ENCODE measurements around the gene KCNH3. TPM values are rescaled to one million over a fixed set of nuclear protein-coding genes. Genes with fewer than 3 reads are reported as not detected.

KCNH3 gene
- total and polyA plus RNA-seq, 10 of the 15 experiments (the other 5 are each of a cell fraction or from before 2014, with no cell fraction given): 0.03 to 0.45 (median 0.08) TPM; not detected in 5

DNA sequence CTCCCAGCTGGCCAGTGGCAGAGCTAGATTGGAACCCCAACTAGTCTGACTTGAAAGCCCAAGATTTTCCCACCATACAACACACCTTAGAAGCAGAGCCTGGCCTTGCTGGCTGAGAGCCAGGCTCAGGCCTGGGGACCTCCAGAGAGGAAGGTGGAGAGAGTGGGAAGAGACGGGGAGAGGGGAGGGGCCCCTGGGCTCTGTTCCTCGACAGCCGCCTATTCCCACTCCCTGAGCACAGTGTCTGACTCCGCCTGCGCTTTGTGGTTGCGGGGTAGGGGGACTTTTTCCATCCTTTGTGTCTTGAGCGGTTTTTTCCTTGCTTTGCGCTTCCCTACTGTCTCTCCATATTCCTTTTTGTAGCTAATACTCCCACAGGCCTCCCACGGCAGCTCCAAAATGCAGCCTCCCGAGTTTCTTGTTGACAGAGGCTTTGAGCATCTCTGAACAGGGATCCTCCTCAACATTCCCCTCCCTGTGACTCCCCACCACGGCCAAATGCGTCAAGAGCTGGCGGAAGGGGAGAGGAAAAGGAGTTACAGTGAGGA lies 4.0 kb upstream of the KCNH3 start:
- Histone ChIP-seq H3K9me3 (replicated peaks; ENCODE audit: control insufficient read depth, insufficient read depth, low read length) (no peaks in the 10 kb centered on the region), H2AFZ (ENCODE audit: control insufficient read depth, low read depth, low read length) (no peak overlapping the region), H3K27me3 (replicated peaks in 1 of 2; ENCODE audit: control insufficient read depth in 2 of 2, insufficient read depth in 2 of 2, low read length in 1 of 2) (peaks cover 10 to 13% of the 10 kb centered on the region in 2 experiments), H3K79me2 (ENCODE audit: control insufficient read depth, insufficient read depth, low read length) (no peaks in the 10 kb centered on the region), H3K4me1 (ENCODE audit: control insufficient read depth, insufficient read depth, low read length) (peaks cover 14% of the 10 kb centered on the region), H3K36me3 (ENCODE audit: control insufficient read depth in 2 of 2, insufficient read depth in 2 of 2, low read length in 1 of 2) (no peaks in the 10 kb centered on the region), H3K27ac (ENCODE audit: control insufficient read depth, insufficient read depth) (no peak overlapping the region), H3K4me2 (ENCODE audit: control insufficient read depth, insufficient read depth) (no peak overlapping the region), H3K9ac (ENCODE audit: control insufficient read depth, insufficient read depth, low read length) (no peak overlapping the region), H4K20me1 (ENCODE audit: control insufficient read depth, insufficient read depth) (no peaks in the 10 kb centered on the region; the same call in 1 of the 2 replicates), H3K4me3 (no peak overlapping the region)
- RAD21 ChIA-PET (ENCODE audit: unreplicated experiment): interaction anchor here (1.7 kb wide), 1 partner anchor 20 kb away, joined by 6 read pairs; no protein-coding TSS in a partner anchor
- DNase-seq (ENCODE audit: low read depth, low spot score): no peak
- ATAC-seq: no peak
- 90% methylated on average over 13 of the region's 13 CpGs for WGBS (ENCODE audit: insufficient coverage, insufficient replicate concordance, low lambda C conversion rate, missing lambda C conversion rate)
- SMC1A ChIA-PET (ENCODE audit: uncharacterized antibody, unreplicated experiment): interaction anchor here (0.5 to 1.4 kb wide), 3 partner anchors 18 to 232 kb away, joined by 3 read pairs; partner anchors contain the start of gene FAM186B
- no TSS peak for BruUV-seq (replicated peaks)
- intact Hi-C loops (cut with micrococcal nuclease; ENCODE audit: unreplicated experiment) (no loop called here), in situ Hi-C loops (cut with MboI) (no loop called here)
- POLR2A ChIA-PET: no interaction called here
- FAIRE-seq: no peak
- CTCF ChIA-PET: interaction anchor here (1.1 to 2.9 kb wide), 2 partner anchors 20 to 176 kb away, joined by 4 to 10 read pairs; no protein-coding TSS in a partner anchor
- TF ChIP-seq FOXK2 (IDR thresholded peaks at IDR 0.05) (no peak), HCFC1 (IDR thresholded peaks at IDR 0.05; ENCODE audit: low read length) (no peak), TARDBP (IDR thresholded peaks at IDR 0.05; ENCODE audit: borderline replicate concordance) (no peak), ZNF217 (IDR thresholded peaks at IDR 0.05) (no peak), SMC3 (IDR thresholded peaks at IDR 0.05; ENCODE audit: borderline replicate concordance, low read length) (no peak), BACH1 (IDR thresholded peaks at IDR 0.05; ENCODE audit: borderline replicate concordance) (no peak), SIN3A (IDR thresholded peaks at IDR 0.05; ENCODE audit: low read depth, low read length) (no peak)
- TF ChIP-seq, protein P1, sequence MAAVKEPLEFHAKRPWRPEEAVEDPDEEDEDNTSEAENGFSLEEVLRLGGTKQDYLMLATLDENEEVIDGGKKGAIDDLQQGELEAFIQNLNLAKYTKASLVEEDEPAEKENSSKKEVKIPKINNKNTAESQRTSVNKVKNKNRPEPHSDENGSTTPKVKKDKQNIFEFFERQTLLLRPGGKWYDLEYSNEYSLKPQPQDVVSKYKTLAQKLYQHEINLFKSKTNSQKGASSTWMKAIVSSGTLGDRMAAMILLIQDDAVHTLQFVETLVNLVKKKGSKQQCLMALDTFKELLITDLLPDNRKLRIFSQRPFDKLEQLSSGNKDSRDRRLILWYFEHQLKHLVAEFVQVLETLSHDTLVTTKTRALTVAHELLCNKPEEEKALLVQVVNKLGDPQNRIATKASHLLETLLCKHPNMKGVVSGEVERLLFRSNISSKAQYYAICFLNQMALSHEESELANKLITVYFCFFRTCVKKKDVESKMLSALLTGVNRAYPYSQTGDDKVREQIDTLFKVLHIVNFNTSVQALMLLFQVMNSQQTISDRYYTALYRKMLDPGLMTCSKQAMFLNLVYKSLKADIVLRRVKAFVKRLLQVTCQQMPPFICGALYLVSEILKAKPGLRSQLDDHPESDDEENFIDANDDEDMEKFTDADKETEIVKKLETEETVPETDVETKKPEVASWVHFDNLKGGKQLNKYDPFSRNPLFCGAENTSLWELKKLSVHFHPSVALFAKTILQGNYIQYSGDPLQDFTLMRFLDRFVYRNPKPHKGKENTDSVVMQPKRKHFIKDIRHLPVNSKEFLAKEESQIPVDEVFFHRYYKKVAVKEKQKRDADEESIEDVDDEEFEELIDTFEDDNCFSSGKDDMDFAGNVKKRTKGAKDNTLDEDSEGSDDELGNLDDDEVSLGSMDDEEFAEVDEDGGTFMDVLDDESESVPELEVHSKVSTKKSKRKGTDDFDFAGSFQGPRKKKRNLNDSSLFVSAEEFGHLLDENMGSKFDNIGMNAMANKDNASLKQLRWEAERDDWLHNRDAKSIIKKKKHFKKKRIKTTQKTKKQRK (IDR thresholded peaks at IDR 0.05; ENCODE audit: low read depth, low read length): no peak
- TF ChIP-seq, protein P2, sequence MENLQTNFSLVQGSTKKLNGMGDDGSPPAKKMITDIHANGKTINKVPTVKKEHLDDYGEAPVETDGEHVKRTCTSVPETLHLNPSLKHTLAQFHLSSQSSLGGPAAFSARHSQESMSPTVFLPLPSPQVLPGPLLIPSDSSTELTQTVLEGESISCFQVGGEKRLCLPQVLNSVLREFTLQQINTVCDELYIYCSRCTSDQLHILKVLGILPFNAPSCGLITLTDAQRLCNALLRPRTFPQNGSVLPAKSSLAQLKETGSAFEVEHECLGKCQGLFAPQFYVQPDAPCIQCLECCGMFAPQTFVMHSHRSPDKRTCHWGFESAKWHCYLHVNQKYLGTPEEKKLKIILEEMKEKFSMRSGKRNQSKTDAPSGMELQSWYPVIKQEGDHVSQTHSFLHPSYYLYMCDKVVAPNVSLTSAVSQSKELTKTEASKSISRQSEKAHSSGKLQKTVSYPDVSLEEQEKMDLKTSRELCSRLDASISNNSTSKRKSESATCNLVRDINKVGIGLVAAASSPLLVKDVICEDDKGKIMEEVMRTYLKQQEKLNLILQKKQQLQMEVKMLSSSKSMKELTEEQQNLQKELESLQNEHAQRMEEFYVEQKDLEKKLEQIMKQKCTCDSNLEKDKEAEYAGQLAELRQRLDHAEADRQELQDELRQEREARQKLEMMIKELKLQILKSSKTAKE (IDR thresholded peaks at IDR 0.05; ENCODE audit: low read depth, poor library complexity, severe bottlenecking): no peak
- TF ChIP-seq, protein P3, sequence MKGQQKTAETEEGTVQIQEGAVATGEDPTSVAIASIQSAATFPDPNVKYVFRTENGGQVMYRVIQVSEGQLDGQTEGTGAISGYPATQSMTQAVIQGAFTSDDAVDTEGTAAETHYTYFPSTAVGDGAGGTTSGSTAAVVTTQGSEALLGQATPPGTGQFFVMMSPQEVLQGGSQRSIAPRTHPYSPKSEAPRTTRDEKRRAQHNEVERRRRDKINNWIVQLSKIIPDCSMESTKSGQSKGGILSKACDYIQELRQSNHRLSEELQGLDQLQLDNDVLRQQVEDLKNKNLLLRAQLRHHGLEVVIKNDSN (IDR thresholded peaks at IDR 0.05; ENCODE audit: borderline replicate concordance, extremely low read length, insufficient read depth, low read depth, low read length): no peak
- TF ChIP-seq, protein P4, sequence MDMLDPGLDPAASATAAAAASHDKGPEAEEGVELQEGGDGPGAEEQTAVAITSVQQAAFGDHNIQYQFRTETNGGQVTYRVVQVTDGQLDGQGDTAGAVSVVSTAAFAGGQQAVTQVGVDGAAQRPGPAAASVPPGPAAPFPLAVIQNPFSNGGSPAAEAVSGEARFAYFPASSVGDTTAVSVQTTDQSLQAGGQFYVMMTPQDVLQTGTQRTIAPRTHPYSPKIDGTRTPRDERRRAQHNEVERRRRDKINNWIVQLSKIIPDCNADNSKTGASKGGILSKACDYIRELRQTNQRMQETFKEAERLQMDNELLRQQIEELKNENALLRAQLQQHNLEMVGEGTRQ (IDR thresholded peaks at IDR 0.05; ENCODE audit: borderline replicate concordance, low read depth, low read length): no peak
- TF ChIP-seq, protein P5, sequence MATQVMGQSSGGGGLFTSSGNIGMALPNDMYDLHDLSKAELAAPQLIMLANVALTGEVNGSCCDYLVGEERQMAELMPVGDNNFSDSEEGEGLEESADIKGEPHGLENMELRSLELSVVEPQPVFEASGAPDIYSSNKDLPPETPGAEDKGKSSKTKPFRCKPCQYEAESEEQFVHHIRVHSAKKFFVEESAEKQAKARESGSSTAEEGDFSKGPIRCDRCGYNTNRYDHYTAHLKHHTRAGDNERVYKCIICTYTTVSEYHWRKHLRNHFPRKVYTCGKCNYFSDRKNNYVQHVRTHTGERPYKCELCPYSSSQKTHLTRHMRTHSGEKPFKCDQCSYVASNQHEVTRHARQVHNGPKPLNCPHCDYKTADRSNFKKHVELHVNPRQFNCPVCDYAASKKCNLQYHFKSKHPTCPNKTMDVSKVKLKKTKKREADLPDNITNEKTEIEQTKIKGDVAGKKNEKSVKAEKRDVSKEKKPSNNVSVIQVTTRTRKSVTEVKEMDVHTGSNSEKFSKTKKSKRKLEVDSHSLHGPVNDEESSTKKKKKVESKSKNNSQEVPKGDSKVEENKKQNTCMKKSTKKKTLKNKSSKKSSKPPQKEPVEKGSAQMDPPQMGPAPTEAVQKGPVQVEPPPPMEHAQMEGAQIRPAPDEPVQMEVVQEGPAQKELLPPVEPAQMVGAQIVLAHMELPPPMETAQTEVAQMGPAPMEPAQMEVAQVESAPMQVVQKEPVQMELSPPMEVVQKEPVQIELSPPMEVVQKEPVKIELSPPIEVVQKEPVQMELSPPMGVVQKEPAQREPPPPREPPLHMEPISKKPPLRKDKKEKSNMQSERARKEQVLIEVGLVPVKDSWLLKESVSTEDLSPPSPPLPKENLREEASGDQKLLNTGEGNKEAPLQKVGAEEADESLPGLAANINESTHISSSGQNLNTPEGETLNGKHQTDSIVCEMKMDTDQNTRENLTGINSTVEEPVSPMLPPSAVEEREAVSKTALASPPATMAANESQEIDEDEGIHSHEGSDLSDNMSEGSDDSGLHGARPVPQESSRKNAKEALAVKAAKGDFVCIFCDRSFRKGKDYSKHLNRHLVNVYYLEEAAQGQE (IDR thresholded peaks at IDR 0.05; ENCODE audit: low read depth, low read length): no peak
